Prostate gland (tissue), 2 donors: Measurements from ENCODE around the gene CLASP1. TPM values are rescaled to one million over a fixed set of nuclear protein-coding genes. Genes with fewer than 3 reads are reported as not detected.

Experiments
- DNase-seq: peaks from one replicate; pipeline ENCODE4 v3.0.0-alpha.2; 2019; ENCODE audit warnings: low spot score
- H3K27ac ChIP-seq, 2 donors: fragments of 200-600 bp; sonication (generic); 2 replicates each; pipeline ENCODE4 v1.5.1; 2017 to 2019
- H3K27me3 ChIP-seq: fragments of 200-600 bp; sonication (generic); replicated peaks from 2 replicates; pipeline ENCODE4 v1.5.1; 2019; ENCODE audit not compliant: insufficient read depth
- H3K36me3 ChIP-seq, 2 donors: fragments of 200-600 bp; sonication (generic); 1 replicate in 1 of 2; 2 replicates in 1 of 2; pipeline versions ENCODE4 v1.5.1 to v1.8.1; 2017 to 2019
- H3K4me1 ChIP-seq: fragments of 200-600 bp; sonication (generic); replicated peaks from 2 replicates; pipeline ENCODE4 v1.5.1; 2019
- H3K4me3 ChIP-seq, 2 donors: fragments of 200-600 bp; sonication (generic); 2 replicates each; pipeline ENCODE4 v1.5.1; 2017 to 2019
- H3K9me3 ChIP-seq: fragments of 200-600 bp; sonication (generic); 2 replicates; pipeline ENCODE4 v1.5.1; 2017
- POLR2A ChIP-seq: fragments of 450-650 bp; IDR thresholded peaks from one replicate; pipeline ENCODE4 v1.6.1; 2016; ENCODE audit warnings: antibody characterized with exemption, mild to moderate bottlenecking
- POLR2AphosphoS5 ChIP-seq: sonication (generic); formaldehyde crosslinking; IDR thresholded peaks from one replicate; pipeline ENCODE4 v1.6.1; 2017; ENCODE audit warnings: antibody characterized with exemption
- WGBS: methylation state at CpG from one replicate; pipeline ENCODE4 v1.1.5; 2018; 5-methylcytosine and 5-hydroxymethylcytosine counted together
- intact Hi-C: fragments of 100-400 bp; cut with DNase I; formaldehyde crosslinking; loops from one replicate; pipeline ENCODE4 v1.14.2; 2022
- total RNA-seq, 2 donors: library from RNA; depleted of rRNA; stranded (reverse); fragments of >200 nt; gene quantifications; one replicate each; pipeline ENCODE4 v1.1.0, GENCODE V29; 2016
- TF ChIP-seq, protein P1 (sequence below), 4 experiments: fragments of 200-600 bp in 2 of 4; fragments of 450-650 bp in 2 of 4; sonication (generic) in 2 of 4; IDR thresholded peaks; 1 replicate in 3 of 4; 2 replicates in 1 of 4; pipeline ENCODE4 v1.5.1; 2016 to 2019; ENCODE audit warnings: antibody characterized with exemption in 4 of 4, mild to moderate bottlenecking in 2 of 4, moderate library complexity in 2 of 4

Gene CLASP1
- total RNA-seq, 2 donors from 2014 or later = 44.4 to 90.2 TPM

DNA sequence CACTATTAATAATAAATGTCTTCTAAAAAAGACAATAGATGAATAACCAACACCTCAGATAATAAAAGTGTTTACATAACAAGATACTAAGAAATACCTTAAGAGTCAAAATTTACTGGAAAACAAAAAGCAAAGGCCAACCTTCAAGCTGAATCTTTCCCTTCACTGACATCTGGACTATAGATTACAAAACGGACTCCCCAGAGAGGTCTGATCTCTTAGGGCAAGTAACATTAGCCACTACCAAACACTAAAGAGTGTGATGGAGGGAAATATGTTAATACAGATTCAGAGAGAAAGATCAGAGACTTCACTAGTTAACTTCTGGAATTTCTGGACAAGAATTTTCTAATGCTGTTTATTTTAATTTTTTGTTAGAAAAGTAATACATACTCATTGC is 13.9 kb downstream of the CLASP1 start:
- DNase-seq = no peak
- TF ChIP-seq, protein P1, sequence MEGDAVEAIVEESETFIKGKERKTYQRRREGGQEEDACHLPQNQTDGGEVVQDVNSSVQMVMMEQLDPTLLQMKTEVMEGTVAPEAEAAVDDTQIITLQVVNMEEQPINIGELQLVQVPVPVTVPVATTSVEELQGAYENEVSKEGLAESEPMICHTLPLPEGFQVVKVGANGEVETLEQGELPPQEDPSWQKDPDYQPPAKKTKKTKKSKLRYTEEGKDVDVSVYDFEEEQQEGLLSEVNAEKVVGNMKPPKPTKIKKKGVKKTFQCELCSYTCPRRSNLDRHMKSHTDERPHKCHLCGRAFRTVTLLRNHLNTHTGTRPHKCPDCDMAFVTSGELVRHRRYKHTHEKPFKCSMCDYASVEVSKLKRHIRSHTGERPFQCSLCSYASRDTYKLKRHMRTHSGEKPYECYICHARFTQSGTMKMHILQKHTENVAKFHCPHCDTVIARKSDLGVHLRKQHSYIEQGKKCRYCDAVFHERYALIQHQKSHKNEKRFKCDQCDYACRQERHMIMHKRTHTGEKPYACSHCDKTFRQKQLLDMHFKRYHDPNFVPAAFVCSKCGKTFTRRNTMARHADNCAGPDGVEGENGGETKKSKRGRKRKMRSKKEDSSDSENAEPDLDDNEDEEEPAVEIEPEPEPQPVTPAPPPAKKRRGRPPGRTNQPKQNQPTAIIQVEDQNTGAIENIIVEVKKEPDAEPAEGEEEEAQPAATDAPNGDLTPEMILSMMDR (IDR thresholded peaks at IDR 0.05) = no peak
- no peak for TF ChIP-seq POLR2A
- TF ChIP-seq POLR2AphosphoS5 = no peak
- Histone ChIP-seq H3K4me1 (no peaks in the 10 kb centered on the region), H3K27ac (no peak overlapping the region), H3K9me3 (no peaks in the 10 kb centered on the region), H3K36me3 (no peaks in the 10 kb centered on the region), H3K27me3 (no peaks in the 10 kb centered on the region), H3K4me3 (no peak overlapping the region)
- 59% methylated on average over 1 of the region's 1 CpG for WGBS
- intact Hi-C loops = no loop called here

DNA sequence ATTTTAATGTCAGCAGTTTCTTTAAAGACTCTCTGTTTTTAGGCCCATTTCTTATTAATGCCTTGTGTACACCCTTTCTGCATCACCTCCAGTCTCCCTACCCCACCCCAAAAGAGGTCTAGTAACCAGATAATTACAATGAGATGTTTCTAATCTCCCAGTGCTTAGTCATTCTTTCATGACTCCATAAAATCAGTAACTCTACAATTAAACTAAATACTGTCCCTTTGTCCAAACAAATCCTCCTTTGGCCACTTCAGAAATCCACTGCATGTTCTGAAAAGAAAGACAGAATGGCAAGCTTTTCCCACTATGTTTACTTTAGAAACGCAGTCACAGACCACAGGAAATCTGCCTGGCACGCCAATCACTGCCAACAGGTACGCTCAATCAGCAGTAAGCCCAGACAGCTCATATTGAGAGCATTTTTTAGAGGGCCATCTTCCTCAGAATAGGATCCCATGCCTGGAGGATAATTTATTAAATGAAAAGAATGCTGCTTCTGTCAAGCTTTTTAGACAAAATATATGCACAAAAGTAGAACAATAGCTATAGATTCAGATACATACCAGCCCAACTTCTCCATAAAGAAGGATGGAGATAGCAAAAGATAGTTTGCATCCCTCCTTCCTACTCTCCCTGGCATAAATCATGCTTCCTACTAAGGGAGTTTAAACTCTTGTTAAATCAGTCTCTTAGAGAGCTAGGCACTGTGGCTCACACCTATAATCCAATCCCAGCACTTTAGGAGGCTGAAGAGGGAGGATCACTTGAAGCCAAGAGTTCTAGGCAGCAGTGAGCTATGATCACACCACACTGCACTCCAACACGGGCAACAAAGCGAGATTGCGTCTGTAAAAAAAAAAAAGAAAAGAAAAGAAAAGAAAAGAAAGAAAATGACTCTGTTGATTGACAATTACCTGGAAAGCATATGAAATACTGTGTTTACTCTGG is 14.6 kb downstream of the CLASP1 start:
- Histone ChIP-seq H3K4me1 (no peaks in the 10 kb centered on the region), H3K36me3 (no peaks in the 10 kb centered on the region)
- WGBS = 42% methylated on average over 6 of the region's 6 CpGs

DNA sequence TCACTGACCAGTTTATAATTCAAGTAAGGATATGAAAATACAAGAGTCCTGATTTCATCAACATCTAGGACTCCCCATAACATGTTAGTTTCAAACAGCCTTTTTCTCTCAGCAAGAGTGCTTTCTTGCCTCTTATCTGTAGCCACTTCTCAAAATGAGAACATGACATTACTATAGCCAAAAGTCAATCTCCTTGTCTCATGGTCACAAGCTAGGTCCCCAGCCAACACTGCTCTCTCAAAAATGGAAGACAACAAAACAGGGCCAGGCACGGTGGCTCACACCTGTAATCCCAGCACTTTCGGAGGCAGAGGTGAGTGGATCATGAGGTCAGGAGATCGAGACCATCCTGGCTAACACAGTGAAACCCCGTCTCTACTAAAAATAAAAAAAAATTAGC is 15.8 kb downstream of the CLASP1 start:
- TF ChIP-seq POLR2AphosphoS5 = no peak
- TF ChIP-seq, protein P1 (IDR thresholded peaks at IDR 0.05) = no peak
- TF ChIP-seq POLR2A = no peak
- 86% methylated on average over 4 of the region's 4 CpGs for whole genome bisulfite sequencing
- intact Hi-C loops = no loop called here
- no peak for DNase-seq
- no peaks in the 10 kb centered on the region for H3K9me3 ChIP-seq
- no peaks in the 10 kb centered on the region for H3K4me1 ChIP-seq
- no peaks in the 10 kb centered on the region for H3K27me3 ChIP-seq
- no peak overlapping the region for H3K27ac ChIP-seq
- H3K4me3 ChIP-seq = no peak overlapping the region
- H3K36me3 ChIP-seq = no peaks in the 10 kb centered on the region

More for the DNA sequence above, 14.6 kb downstream of the CLASP1 start:
- Histone ChIP-seq H3K9me3 (no peaks in the 10 kb centered on the region), H3K27ac (peak overlapping the region; percentile 7 to 28), H3K4me3 (no peak overlapping the region), H3K27me3 (no peaks in the 10 kb centered on the region)
- intact Hi-C loops = no loop called here
- DNase-seq = peak; percentile 20
- TF ChIP-seq POLR2A (no peak), POLR2AphosphoS5 (peak; percentile 33)
- TF ChIP-seq, protein P1 (IDR thresholded peaks at IDR 0.05) = no peak

DNA sequence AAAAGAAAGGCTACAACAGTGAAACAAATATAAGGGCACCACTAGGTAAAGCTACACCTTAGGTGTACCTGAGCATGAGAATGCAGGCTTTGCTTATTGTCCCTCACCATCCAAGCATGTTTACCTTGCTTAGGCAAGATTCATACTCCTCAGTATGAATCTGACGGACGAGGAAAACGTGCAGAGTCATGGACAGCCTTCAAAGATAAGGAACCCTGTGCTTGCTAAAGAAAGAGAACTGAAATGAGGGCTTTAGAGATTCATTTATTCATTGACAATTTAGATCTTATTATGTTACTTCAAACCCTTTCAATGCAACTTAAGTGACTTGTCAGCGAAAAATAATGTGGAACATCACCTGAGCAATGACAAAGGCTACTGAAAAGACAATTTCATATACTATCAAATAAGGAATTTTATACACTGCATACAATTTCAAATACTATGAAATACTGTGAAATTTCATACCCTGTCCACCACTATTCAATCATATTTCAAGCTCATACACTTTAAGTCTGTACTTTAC is 21.7 kb downstream of the CLASP1 start:
- Histone ChIP-seq H3K27ac (peak overlapping the region; percentile 40 to 73), H3K4me1 (no peaks in the 10 kb centered on the region), H3K9me3 (no peaks in the 10 kb centered on the region), H3K4me3 (no peak overlapping the region), H3K27me3 (no peaks in the 10 kb centered on the region), H3K36me3 (no peaks in the 10 kb centered on the region)
- TF ChIP-seq POLR2AphosphoS5 (no peak), POLR2A (no peak)
- TF ChIP-seq, protein P1 (IDR thresholded peaks at IDR 0.05) = no peak
- DNase-seq = no peak
- WGBS = 70% methylated on average over 4 of the region's 4 CpGs
- intact Hi-C loops = no loop called here
